GM23338 (cell line): Measurements from ENCODE around the gene ORM1. TPM values are rescaled to one million over a fixed set of nuclear protein-coding genes. Genes with fewer than 3 reads are reported as not detected.

Source experiments
- ATAC-seq: fragments of 200-7000 bp; cut with Tn5 transposase; 3 replicates; pipeline ENCODE4 v1.9.1; 2020
- DNase-seq: peaks from one replicate; pipeline ENCODE4 v3.0.0-alpha.2; 2015; ENCODE audit warnings: low spot score
- H2AFZ ChIP-seq: fragments of 200-600 bp; sonication (generic); 2 replicates; pipeline ENCODE4 v1.8.0; 2016; ENCODE audit warnings: antibody characterized with exemption, mild to moderate bottlenecking, moderate library complexity
- H3F3A ChIP-seq: fragments of 200-600 bp; sonication (generic); replicated peaks from 2 replicates; pipeline ENCODE4 v1.8.0; 2017; ENCODE audit warnings: antibody characterized with exemption, mixed run types, low read depth
- H3K27ac ChIP-seq: fragments of 200-600 bp; sonication (generic); 2 replicates; pipeline ENCODE4 v1.6.1; 2016; ENCODE audit warnings: low read depth
- H3K27me3 ChIP-seq: fragments of 200-600 bp; sonication (generic); 2 replicates; pipeline ENCODE4 v1.8.0; 2016; ENCODE audit warnings: mild to moderate bottlenecking, mixed run types, moderate library complexity; ENCODE audit not compliant: insufficient read depth
- H3K36me3 ChIP-seq: fragments of 200-600 bp; sonication (generic); 2 replicates; pipeline ENCODE4 v1.8.0; 2016; ENCODE audit warnings: mild to moderate bottlenecking; ENCODE audit not compliant: insufficient read depth
- H3K4me1 ChIP-seq: fragments of 200-600 bp; sonication (generic); 2 replicates; pipeline ENCODE4 v1.8.0; 2016; ENCODE audit warnings: mild to moderate bottlenecking, moderate library complexity; ENCODE audit not compliant: insufficient read depth
- H3K4me2 ChIP-seq: fragments of 200-600 bp; sonication (generic); 2 replicates; pipeline ENCODE4 v1.7.1; 2017; ENCODE audit warnings: mixed run types
- H3K4me3 ChIP-seq: fragments of 200-600 bp; sonication (generic); 2 replicates; pipeline ENCODE4 v1.6.1; 2016; ENCODE audit warnings: mixed run types
- H3K79me2 ChIP-seq: fragments of 200-600 bp; sonication (generic); replicated peaks from 2 replicates; pipeline ENCODE4 v1.8.0; 2017; ENCODE audit warnings: mild to moderate bottlenecking; ENCODE audit not compliant: insufficient read depth
- H3K9me2 ChIP-seq: fragments of 200-600 bp; sonication (generic); 2 replicates; pipeline ENCODE4 v1.8.0; 2017; ENCODE audit not compliant: insufficient read depth
- H4K20me1 ChIP-seq: fragments of 200-600 bp; sonication (generic); replicated peaks from 2 replicates; pipeline ENCODE4 v1.8.0; 2017; ENCODE audit warnings: mild to moderate bottlenecking; ENCODE audit not compliant: insufficient read depth
- H3K27ac Mint-ChIP-seq: 2 replicates; pipeline ENCODE4 v1.8.0; 2020; ENCODE audit warnings: inconsistent platforms, mild to moderate bottlenecking, moderate library complexity, mixed read lengths
- H3K27me3 Mint-ChIP-seq: 3 replicates; pipeline ENCODE4 v1.8.0; 2022; ENCODE audit warnings: low read depth, mild to moderate bottlenecking, moderate library complexity, mixed read lengths, inconsistent platforms; ENCODE audit not compliant: insufficient read depth, poor library complexity
- H3K36me3 Mint-ChIP-seq: 3 replicates; pipeline ENCODE4 v1.8.0; 2021; ENCODE audit warnings: low read depth, mild to moderate bottlenecking, inconsistent platforms, moderate library complexity, mixed read lengths
- H3K4me1 Mint-ChIP-seq: 3 replicates; pipeline ENCODE4 v1.8.0; 2020; ENCODE audit warnings: mild to moderate bottlenecking, inconsistent platforms, mixed read lengths
- H3K4me3 Mint-ChIP-seq: 3 replicates; pipeline ENCODE4 v1.8.0; 2021; ENCODE audit warnings: moderate library complexity, mild to moderate bottlenecking, inconsistent platforms, mixed read lengths
- H3K9me3 Mint-ChIP-seq: 3 replicates; pipeline ENCODE4 v1.8.0; 2020; ENCODE audit warnings: moderate library complexity, mild to moderate bottlenecking, inconsistent platforms, mixed read lengths
- CREB1 ChIP-seq: fragments of 250-450 bp; sonication (Bioruptor Pico); IDR thresholded peaks from 2 replicates; pipeline ENCODE4 v1.5.0; 2020; ENCODE audit warnings: low read depth, mild to moderate bottlenecking, moderate library complexity
- CTCF ChIP-seq, 2 experiments: fragments of 200-600 bp in 1 of 2; sonication (generic) in 1 of 2; conservative IDR thresholded peaks; 2 replicates each; pipeline versions ENCODE4 v1.5.1 to v1.6.1; 2016 to 2017; ENCODE audit warnings: antibody characterized with exemption in 2 of 2, low read depth in 2 of 2, mild to moderate bottlenecking in 2 of 2, moderate library complexity in 1 of 2
- ETS1 ChIP-seq: IDR thresholded peaks from 2 replicates; pipeline ENCODE4 v1.6.1; 2016; ENCODE audit warnings: antibody characterized with exemption
- EZH2 ChIP-seq: fragments of 200-600 bp; sonication (generic); IDR thresholded peaks from one replicate; pipeline ENCODE4 v1.8.0; 2017; ENCODE audit warnings: antibody characterized with exemption, mild to moderate bottlenecking, low read depth; ENCODE audit not compliant: unreplicated experiment
- EZH2phosphoT487 ChIP-seq: fragments of 200-600 bp; sonication (generic); IDR thresholded peaks from one replicate; pipeline ENCODE4 v1.8.1; 2018; ENCODE audit warnings: antibody characterized with exemption; ENCODE audit not compliant: unreplicated experiment
- JUNB ChIP-seq: IDR thresholded peaks from one replicate; pipeline ENCODE4 v1.6.1; 2016; ENCODE audit warnings: antibody characterized with exemption; ENCODE audit not compliant: unreplicated experiment
- NANOG ChIP-seq: IDR thresholded peaks from 2 replicates; pipeline ENCODE4 v1.6.1; 2016; ENCODE audit warnings: antibody characterized with exemption, borderline replicate concordance
- POLR2AphosphoS5 ChIP-seq: IDR thresholded peaks from 2 replicates; pipeline ENCODE4 v1.6.1; 2016; ENCODE audit warnings: antibody characterized with exemption, low read depth
- STAT1 ChIP-seq: IDR thresholded peaks from one replicate; pipeline ENCODE4 v1.6.1; 2016; ENCODE audit warnings: antibody characterized with exemption; ENCODE audit not compliant: unreplicated experiment
- ZNF114 ChIP-seq: fragments of 250-450 bp; sonication (Bioruptor Pico); IDR thresholded peaks from 2 replicates; pipeline ENCODE4 v1.5.0; 2020; ENCODE audit warnings: mild to moderate bottlenecking, moderate library complexity
- ZNF331 ChIP-seq: fragments of 250-450 bp; sonication (Bioruptor Pico); IDR thresholded peaks from 2 replicates; pipeline ENCODE4 v1.5.0; 2020; ENCODE audit warnings: low read depth, mild to moderate bottlenecking, moderate library complexity
- ZNF462 ChIP-seq: fragments of 250-450 bp; sonication (Bioruptor Pico); IDR thresholded peaks from 2 replicates; pipeline ENCODE4 v1.5.0; 2020; ENCODE audit warnings: mild to moderate bottlenecking, moderate library complexity
- polyA plus RNA-seq: library from polyadenylated mRNA; unstranded; fragments of >200 nt; fragmentation: Nextera tagmentation; extraction: Ambion mirVana; gene quantifications from 2 replicates; pipeline ENCODE4 v1.2.1, GENCODE V29; 2016
- total RNA-seq: library from RNA; depleted of rRNA; stranded (reverse); fragments of >200 nt; shearing (Covaris generic); gene quantifications from 2 replicates; pipeline ENCODE4 v1.2.3, GENCODE V29; 2014
- TF ChIP-seq, protein P1 (sequence below): IDR thresholded peaks from one replicate; pipeline ENCODE4 v1.6.1; 2018; ENCODE audit warnings: antibody characterized with exemption; ENCODE audit not compliant: unreplicated experiment

ORM1 gene
- total and polyA plus RNA-seq, 2 experiments from 2014 or later = not detected

DNA sequence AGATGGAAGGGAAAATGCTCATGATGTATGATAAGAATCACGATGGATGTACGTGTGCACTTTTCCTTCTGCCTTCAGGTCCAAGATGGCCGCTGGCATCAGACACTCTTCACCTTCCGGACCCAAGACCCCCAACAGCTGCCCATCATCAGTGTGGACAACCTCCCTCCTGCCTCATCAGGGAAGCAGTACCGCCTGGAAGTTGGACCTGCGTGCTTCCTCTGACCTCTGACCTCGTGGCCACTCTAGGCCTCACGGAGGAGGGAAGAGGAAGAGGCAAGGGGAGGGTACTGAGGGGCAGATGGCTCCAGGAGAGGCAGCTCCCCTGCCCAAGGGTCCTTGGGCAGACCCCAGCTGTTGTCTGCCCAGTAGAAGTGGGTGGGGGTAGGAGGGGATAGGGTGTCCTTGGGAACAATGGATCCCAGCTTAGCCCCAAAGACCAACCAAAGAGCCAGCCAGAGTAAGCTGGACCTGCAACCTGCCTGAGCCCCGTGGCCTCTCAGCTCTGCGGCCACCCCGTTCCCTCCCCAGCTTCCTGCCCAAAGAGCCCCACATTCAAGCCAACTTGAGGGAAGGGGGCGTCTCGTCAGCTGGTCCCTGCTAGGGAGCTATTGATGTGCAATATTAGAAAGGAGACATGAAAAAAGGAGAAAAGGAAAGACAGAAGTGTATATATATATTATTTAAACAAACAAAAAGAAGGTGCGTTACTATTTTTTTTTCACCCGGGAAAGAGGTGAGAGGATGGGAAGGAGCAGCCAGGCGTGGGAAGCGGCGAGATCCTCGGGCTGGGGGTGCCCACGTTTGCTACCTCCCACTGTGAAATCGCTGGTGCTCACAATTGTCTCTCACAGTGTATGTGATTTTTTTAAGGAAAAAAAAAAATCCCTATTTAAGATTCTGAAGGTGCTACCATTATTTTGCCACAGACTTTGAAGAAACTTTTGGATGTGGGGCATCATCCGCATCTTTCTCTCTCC is 12.1 kb upstream of the ORM1 start:
- no peak for TF ChIP-seq NANOG
- no peak for TF ChIP-seq ZNF462 (CRISPR knock-in tag)
- no peak for TF ChIP-seq CREB1 (CRISPR knock-in tag)
- TF ChIP-seq ETS1 = no peak
- TF ChIP-seq ZNF331 = no peak
- no peak for TF ChIP-seq POLR2AphosphoS5
- no peak for TF ChIP-seq EZH2phosphoT487
- TF ChIP-seq, protein P1, sequence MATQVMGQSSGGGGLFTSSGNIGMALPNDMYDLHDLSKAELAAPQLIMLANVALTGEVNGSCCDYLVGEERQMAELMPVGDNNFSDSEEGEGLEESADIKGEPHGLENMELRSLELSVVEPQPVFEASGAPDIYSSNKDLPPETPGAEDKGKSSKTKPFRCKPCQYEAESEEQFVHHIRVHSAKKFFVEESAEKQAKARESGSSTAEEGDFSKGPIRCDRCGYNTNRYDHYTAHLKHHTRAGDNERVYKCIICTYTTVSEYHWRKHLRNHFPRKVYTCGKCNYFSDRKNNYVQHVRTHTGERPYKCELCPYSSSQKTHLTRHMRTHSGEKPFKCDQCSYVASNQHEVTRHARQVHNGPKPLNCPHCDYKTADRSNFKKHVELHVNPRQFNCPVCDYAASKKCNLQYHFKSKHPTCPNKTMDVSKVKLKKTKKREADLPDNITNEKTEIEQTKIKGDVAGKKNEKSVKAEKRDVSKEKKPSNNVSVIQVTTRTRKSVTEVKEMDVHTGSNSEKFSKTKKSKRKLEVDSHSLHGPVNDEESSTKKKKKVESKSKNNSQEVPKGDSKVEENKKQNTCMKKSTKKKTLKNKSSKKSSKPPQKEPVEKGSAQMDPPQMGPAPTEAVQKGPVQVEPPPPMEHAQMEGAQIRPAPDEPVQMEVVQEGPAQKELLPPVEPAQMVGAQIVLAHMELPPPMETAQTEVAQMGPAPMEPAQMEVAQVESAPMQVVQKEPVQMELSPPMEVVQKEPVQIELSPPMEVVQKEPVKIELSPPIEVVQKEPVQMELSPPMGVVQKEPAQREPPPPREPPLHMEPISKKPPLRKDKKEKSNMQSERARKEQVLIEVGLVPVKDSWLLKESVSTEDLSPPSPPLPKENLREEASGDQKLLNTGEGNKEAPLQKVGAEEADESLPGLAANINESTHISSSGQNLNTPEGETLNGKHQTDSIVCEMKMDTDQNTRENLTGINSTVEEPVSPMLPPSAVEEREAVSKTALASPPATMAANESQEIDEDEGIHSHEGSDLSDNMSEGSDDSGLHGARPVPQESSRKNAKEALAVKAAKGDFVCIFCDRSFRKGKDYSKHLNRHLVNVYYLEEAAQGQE = no peak
- no peak for TF ChIP-seq ZNF114
- TF ChIP-seq CTCF (conservative IDR thresholded peaks at IDR 0.05; ENCODE audit: low read depth in 2 of 2) = no peak
- no peak for TF ChIP-seq JUNB
- no peak for TF ChIP-seq STAT1
- TF ChIP-seq EZH2 = no peak
- H3K4me3 Mint-ChIP-seq = no peak overlapping the region

More for the DNA sequence above, 12.1 kb upstream of the ORM1 start:
- no peaks in the 10 kb centered on the region for H4K20me1 ChIP-seq
- H3K79me2 ChIP-seq = no peaks in the 10 kb centered on the region
- H2AFZ ChIP-seq = no peak overlapping the region
- no peaks in the 10 kb centered on the region for H3K36me3 ChIP-seq
- H3K9me2 ChIP-seq = no peaks in the 10 kb centered on the region
- no peaks in the 10 kb centered on the region for H3K4me1 ChIP-seq
- no peaks in the 10 kb centered on the region for H3F3A ChIP-seq
- H3K27ac ChIP-seq = no peak overlapping the region
- Mint-ChIP-seq H3K27ac (no peak overlapping the region), H3K36me3 (0 out of 3 replicates have a peak, but pooled peaks cover 3% of the 10 kb centered on the region), H3K4me1 (peaks cover 3% of the 10 kb centered on the region; the same call in 2 of the 3 replicates), H3K9me3 (no peaks in the 10 kb centered on the region; the same call in 2 of the 3 replicates), H3K27me3 (no peaks in the 10 kb centered on the region)
- DNase-seq (no peak), ATAC-seq (no peak)
- no peak overlapping the region for H3K4me3 ChIP-seq
- H3K27me3 ChIP-seq = no peaks in the 10 kb centered on the region
- no peak overlapping the region for H3K4me2 ChIP-seq
